ENCODE results near the gene PPIA.

GRCh38 chr7:44787762-44788161 is 8.7 kb upstream of the PPIA start:
- TF ChIP-seq GATA2 (IDR thresholded peaks at IDR 0.05; ENCODE audit: low read depth, low read length) (no peak), GATA3 (IDR thresholded peaks at IDR 0.05; ENCODE audit: low read depth, low read length) (no peak)
